Measurements from ENCODE around the gene AOC3. TPM values are rescaled to one million over a fixed set of nuclear protein-coding genes. Genes with fewer than 3 reads are reported as not detected.

AOC3 gene
- total and polyA plus RNA-seq, 2 of the 13 experiments (the other 11 are each of a cell fraction or from before 2014, with no cell fraction given), result 8.7 to 51.7 TPM

DNA sequence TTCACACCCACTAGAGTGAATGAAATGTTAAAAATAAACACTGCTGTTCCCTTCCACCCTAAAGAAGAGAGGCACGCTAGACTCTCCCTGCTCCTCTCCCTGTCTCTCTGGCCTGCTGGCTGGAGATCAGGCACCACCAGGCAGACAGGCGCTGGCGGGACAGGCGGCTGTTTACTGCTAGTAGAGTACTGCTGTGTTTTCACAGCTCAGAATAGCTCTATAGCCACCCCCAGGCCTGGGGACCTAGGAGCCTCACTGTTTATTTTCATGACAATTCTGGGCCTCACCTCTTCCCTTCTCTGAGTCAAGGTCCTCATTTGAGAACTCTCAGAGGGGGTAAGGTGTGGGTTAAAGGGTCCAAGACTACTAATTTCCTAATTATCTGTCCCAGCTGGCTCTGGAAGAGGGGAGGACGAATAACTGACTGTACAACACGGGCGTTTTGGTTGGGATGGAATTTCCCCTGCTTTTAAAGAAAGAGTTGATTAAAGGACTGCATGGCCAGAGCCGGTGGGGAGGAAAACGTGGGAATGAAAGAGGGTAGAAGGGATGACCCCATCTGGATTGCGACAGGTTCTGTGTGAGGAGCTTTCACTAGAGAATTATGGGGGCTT is 40.6 kb downstream of the AOC3 start (continued):
- TF ChIP-seq KAT7 (CRISPR knock-in tag; IDR thresholded peaks at IDR 0.05; ENCODE audit: borderline replicate concordance) (0 out of 2 replicates have a peak, but pooled peaks have one; percentile 33), IKZF4 (CRISPR knock-in tag; IDR thresholded peaks at IDR 0.05; ENCODE audit: borderline replicate concordance, low read depth, not compliant biosample characterization) (no peak), AKAP8 (CRISPR knock-in tag; IDR thresholded peaks at IDR 0.05) (no peak), NCOR1 (IDR thresholded peaks at IDR 0.05; ENCODE audit: borderline replicate concordance, low read length) (peak; percentile 9; the same call in 1 of the 2 replicates), AGO2 (optimal IDR thresholded peaks at IDR 0.05; ENCODE audit: low read depth, low read length) (no peak), FOXP1 (IDR thresholded peaks at IDR 0.05) (no peak), FOXP1 (CRISPR knock-in tag; IDR thresholded peaks at IDR 0.05) (peak; percentile 90), ZSCAN12 (CRISPR knock-in tag; IDR thresholded peaks at IDR 0.05) (no peak), POGZ (CRISPR knock-in tag; IDR thresholded peaks at IDR 0.05) (no peak), KLF13 (CRISPR knock-in tag; IDR thresholded peaks at IDR 0.05) (no peak), ZNF552 (CRISPR knock-in tag; IDR thresholded peaks at IDR 0.05; ENCODE audit: borderline replicate concordance) (no peak), POLR2AphosphoS5 (IDR thresholded peaks at IDR 0.05; ENCODE audit: low read depth, low read length) (0 out of 2 replicates have a peak, but pooled peaks have one; percentile 20), BRD4 (CRISPR knock-in tag; IDR thresholded peaks at IDR 0.05) (no peak), ZNF83 (CRISPR knock-in tag; IDR thresholded peaks at IDR 0.05; ENCODE audit: borderline replicate concordance) (no peak)
- TF ChIP-seq, protein P1, sequence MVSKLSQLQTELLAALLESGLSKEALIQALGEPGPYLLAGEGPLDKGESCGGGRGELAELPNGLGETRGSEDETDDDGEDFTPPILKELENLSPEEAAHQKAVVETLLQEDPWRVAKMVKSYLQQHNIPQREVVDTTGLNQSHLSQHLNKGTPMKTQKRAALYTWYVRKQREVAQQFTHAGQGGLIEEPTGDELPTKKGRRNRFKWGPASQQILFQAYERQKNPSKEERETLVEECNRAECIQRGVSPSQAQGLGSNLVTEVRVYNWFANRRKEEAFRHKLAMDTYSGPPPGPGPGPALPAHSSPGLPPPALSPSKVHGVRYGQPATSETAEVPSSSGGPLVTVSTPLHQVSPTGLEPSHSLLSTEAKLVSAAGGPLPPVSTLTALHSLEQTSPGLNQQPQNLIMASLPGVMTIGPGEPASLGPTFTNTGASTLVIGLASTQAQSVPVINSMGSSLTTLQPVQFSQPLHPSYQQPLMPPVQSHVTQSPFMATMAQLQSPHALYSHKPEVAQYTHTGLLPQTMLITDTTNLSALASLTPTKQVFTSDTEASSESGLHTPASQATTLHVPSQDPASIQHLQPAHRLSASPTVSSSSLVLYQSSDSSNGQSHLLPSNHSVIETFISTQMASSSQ (IDR thresholded peaks at IDR 0.05; ENCODE audit: low read depth), result peak; percentile 43; the same call in 1 of the 2 replicates
- TF ChIP-seq, protein P1 (CRISPR knock-in tag; IDR thresholded peaks at IDR 0.05; ENCODE audit: borderline replicate concordance), result no peak; the same call in 1 of the 2 replicates
- TF ChIP-seq, protein P2, sequence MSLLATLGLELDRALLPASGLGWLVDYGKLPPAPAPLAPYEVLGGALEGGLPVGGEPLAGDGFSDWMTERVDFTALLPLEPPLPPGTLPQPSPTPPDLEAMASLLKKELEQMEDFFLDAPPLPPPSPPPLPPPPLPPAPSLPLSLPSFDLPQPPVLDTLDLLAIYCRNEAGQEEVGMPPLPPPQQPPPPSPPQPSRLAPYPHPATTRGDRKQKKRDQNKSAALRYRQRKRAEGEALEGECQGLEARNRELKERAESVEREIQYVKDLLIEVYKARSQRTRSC (CRISPR knock-in tag; IDR thresholded peaks at IDR 0.05; ENCODE audit: low read depth), result no peak
- TF ChIP-seq, protein P3, sequence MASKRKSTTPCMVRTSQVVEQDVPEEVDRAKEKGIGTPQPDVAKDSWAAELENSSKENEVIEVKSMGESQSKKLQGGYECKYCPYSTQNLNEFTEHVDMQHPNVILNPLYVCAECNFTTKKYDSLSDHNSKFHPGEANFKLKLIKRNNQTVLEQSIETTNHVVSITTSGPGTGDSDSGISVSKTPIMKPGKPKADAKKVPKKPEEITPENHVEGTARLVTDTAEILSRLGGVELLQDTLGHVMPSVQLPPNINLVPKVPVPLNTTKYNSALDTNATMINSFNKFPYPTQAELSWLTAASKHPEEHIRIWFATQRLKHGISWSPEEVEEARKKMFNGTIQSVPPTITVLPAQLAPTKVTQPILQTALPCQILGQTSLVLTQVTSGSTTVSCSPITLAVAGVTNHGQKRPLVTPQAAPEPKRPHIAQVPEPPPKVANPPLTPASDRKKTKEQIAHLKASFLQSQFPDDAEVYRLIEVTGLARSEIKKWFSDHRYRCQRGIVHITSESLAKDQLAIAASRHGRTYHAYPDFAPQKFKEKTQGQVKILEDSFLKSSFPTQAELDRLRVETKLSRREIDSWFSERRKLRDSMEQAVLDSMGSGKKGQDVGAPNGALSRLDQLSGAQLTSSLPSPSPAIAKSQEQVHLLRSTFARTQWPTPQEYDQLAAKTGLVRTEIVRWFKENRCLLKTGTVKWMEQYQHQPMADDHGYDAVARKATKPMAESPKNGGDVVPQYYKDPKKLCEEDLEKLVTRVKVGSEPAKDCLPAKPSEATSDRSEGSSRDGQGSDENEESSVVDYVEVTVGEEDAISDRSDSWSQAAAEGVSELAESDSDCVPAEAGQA (IDR thresholded peaks at IDR 0.05; ENCODE audit: low read depth), result no peak
- TF ChIP-seq, protein P3 (CRISPR knock-in tag; IDR thresholded peaks at IDR 0.05; ENCODE audit: borderline replicate concordance), result no peak

All from HepG2 (cell line).